HepG2 (cell line): ENCODE measurements around the gene RPL23. TPM values are rescaled to one million over a fixed set of nuclear protein-coding genes. Genes with fewer than 3 reads are reported as not detected.

Source experiments
- ATAC-seq: fragments of 200-7000 bp; cut with Tn5 transposase; 3 replicates; pipeline ENCODE4 v1.9.1; 2020; ENCODE audit warnings: mild to moderate bottlenecking, moderate library complexity
- BruUV-seq: library from RNA; stranded (reverse); fragments of 400-500 nt; replicated peaks from 2 replicates; lab custom pipeline; 2021; lab: Mats Ljungman, UMichigan
- CTCF ChIA-PET: fragments of 300-600 bp; formaldehyde crosslinking; extraction: SDS; loops from one replicate; lab custom pipeline; 2021; ENCODE audit warnings: low total read pairs, inconsistent platforms, low intra/inter-chr PET ratio; lab: Yijun Ruan, JAX
- POLR2A ChIA-PET: fragments of 350-600 bp; sonication (Branson Sonifier 250); formaldehyde crosslinking; loops from one replicate; lab custom pipeline; 2020; ENCODE audit warnings: antibody characterized with exemption, inconsistent platforms; lab: Yijun Ruan, JAX
- DNase-seq: peaks from one replicate; pipeline ENCODE4 v3.0.0-alpha.2; 2015; ENCODE audit warnings: low spot score
- FAIRE-seq: peaks from 3 replicates; lab custom pipeline; 2011; peaks lifted over from hg19 to GRCh38; lab: Jason Lieb, UNC
- H2AFZ ChIP-seq: one replicate; pipeline ENCODE4 v1.6.1; 2011; ENCODE audit warnings: low read length, inconsistent platforms
- H3K27ac ChIP-seq: fragments of 300-600 bp; 3 replicates; pipeline ENCODE4 v1.8.0; 2011; ENCODE audit warnings: mixed run types, mild to moderate bottlenecking, mixed read lengths, low read length, inconsistent platforms; ENCODE audit not compliant: insufficient read depth; ENCODE audit errors: extremely low read length
- H3K27me3 ChIP-seq, 2 experiments: fragments of 200-600 bp in 1 of 2; 2 replicates in 1 of 2; 3 replicates in 1 of 2; pipeline versions ENCODE4 v1.6.0 to v1.8.0; 2011; ENCODE audit warnings: low read length in 2 of 2, mild to moderate bottlenecking in 2 of 2, moderate library complexity in 2 of 2, inconsistent platforms in 1 of 2; ENCODE audit not compliant: insufficient read depth in 2 of 2, control insufficient read depth in 1 of 2
- H3K36me3 ChIP-seq, 2 experiments: fragments of 200-600 bp in 1 of 2; replicated peaks in 1 of 2; 2 replicates in 1 of 2; 3 replicates in 1 of 2; pipeline versions ENCODE4 v1.5.1 to v1.8.0; 2011; ENCODE audit warnings: low read length in 2 of 2, inconsistent platforms in 1 of 2; ENCODE audit not compliant: insufficient read depth in 2 of 2, control insufficient read depth in 1 of 2
- H3K4me1 ChIP-seq: 2 replicates; pipeline ENCODE4 v1.5.1; 2012; ENCODE audit warnings: low read length, inconsistent platforms; ENCODE audit not compliant: insufficient read depth
- H3K4me2 ChIP-seq: 2 replicates; pipeline ENCODE4 v1.6.0; 2011; ENCODE audit warnings: low read depth, low read length, inconsistent platforms
- H3K4me3 ChIP-seq, 3 experiments: fragments of 200-600 bp in 1 of 3; sonication (generic), shearing (Covaris generic) in 1 of 3; replicated peaks in 1 of 3; 2 replicates each; pipeline ENCODE4 v1.5.1; 2011 to 2016; ENCODE audit warnings: low read length in 3 of 3, inconsistent platforms in 2 of 3, low read depth in 2 of 3, mild to moderate bottlenecking in 2 of 3, control low read depth in 1 of 3, mixed read lengths in 1 of 3; ENCODE audit not compliant: insufficient read depth in 1 of 3
- H3K79me2 ChIP-seq: one replicate; pipeline ENCODE4 v1.6.1; 2011; ENCODE audit warnings: low read length, inconsistent platforms; ENCODE audit not compliant: insufficient read depth
- H3K9ac ChIP-seq: 2 replicates; pipeline ENCODE4 v1.6.0; 2011; ENCODE audit warnings: mild to moderate bottlenecking, low read depth, low read length, inconsistent platforms; ENCODE audit not compliant: insufficient read depth
- H3K9me3 ChIP-seq: 2 replicates; pipeline ENCODE4 v1.5.1; 2012; ENCODE audit warnings: mild to moderate bottlenecking, low read length
- H4K20me1 ChIP-seq: 2 replicates; pipeline ENCODE4 v1.6.0; 2011; ENCODE audit warnings: inconsistent platforms, mild to moderate bottlenecking, low read length, moderate library complexity; ENCODE audit not compliant: insufficient read depth
- ATAD3A ChIP-seq: sonication (generic); formaldehyde crosslinking; IDR thresholded peaks from 2 replicates; pipeline ENCODE4 v1.4.0; 2020; ENCODE audit warnings: missing genetic modification reagents
- ATF1 ChIP-seq: IDR thresholded peaks from 2 replicates; pipeline ENCODE4 v1.6.1; 2016; ENCODE audit warnings: mild to moderate bottlenecking, control low read depth
- CHCHD3 ChIP-seq: sonication (generic); formaldehyde crosslinking; IDR thresholded peaks from 2 replicates; pipeline ENCODE4 v1.8.0; 2022; ENCODE audit warnings: mild to moderate bottlenecking, missing genetic modification reagents, moderate library complexity
- GATAD2A ChIP-seq: IDR thresholded peaks from 2 replicates; pipeline ENCODE4 v1.6.1; 2016
- GMEB1 ChIP-seq: sonication (generic); formaldehyde crosslinking; IDR thresholded peaks from 2 replicates; pipeline ENCODE4 v1.5.1; 2020; ENCODE audit warnings: missing genetic modification reagents, mild to moderate bottlenecking, borderline replicate concordance
- PBX2 ChIP-seq: IDR thresholded peaks from 2 replicates; pipeline ENCODE4 v1.6.1; 2016; ENCODE audit warnings: control low read depth
- RXRB ChIP-seq: IDR thresholded peaks from 2 replicates; pipeline ENCODE4 v1.6.1; 2016; ENCODE audit warnings: borderline replicate concordance, missing genetic modification reagents, missing compliant biosample characterization
- USF2 ChIP-seq, 2 experiments: sonication (generic) in 1 of 2; formaldehyde crosslinking in 1 of 2; IDR thresholded peaks; 2 replicates each; pipeline versions ENCODE4 v1.5.1 to v1.6.1; 2011 to 2020; ENCODE audit warnings: borderline replicate concordance in 1 of 2, low read depth in 1 of 2, low read length in 1 of 2, mild to moderate bottlenecking in 1 of 2, missing genetic modification reagents in 1 of 2, moderate library complexity in 1 of 2
- ZNF354B ChIP-seq: sonication (generic); formaldehyde crosslinking; IDR thresholded peaks from 2 replicates; pipeline ENCODE4 v1.8.0; 2022; ENCODE audit warnings: mild to moderate bottlenecking, missing genetic modification reagents
- ZSCAN25 ChIP-seq: sonication (generic); formaldehyde crosslinking; IDR thresholded peaks from 2 replicates; pipeline ENCODE4 v1.8.0; 2022; ENCODE audit warnings: mild to moderate bottlenecking, missing genetic modification reagents
- ZSCAN29 ChIP-seq: sonication (generic); formaldehyde crosslinking; conservative IDR thresholded peaks from 2 replicates; pipeline ENCODE4 v1.4.0; 2020; ENCODE audit warnings: mild to moderate bottlenecking, missing genetic modification reagents
- ZUFSP ChIP-seq: sonication (generic); formaldehyde crosslinking; IDR thresholded peaks from 2 replicates; pipeline ENCODE4 v1.9.0; 2021; ENCODE audit warnings: missing genetic modification reagents, mild to moderate bottlenecking, borderline replicate concordance
- WGBS: methylation state at CpG from one replicate; pipeline ENCODE4 v1.1.6; 2017; ENCODE audit warnings: low lambda C conversion rate; 5-methylcytosine and 5-hydroxymethylcytosine counted together
- in situ Hi-C: cut with HindIII; loops from 2 replicates; pipeline ENCODE4 v1.10.0; 2017; ENCODE audit warnings: low pct_unique_long_range_greater_than_20kb; ENCODE audit not compliant: extremely low pct_ligation_motif_present
- intact Hi-C: fragments of 100-400 bp; cut with micrococcal nuclease; formaldehyde crosslinking; loops from one replicate; pipeline ENCODE4 v1.10.0; 2022; ENCODE audit not compliant: unreplicated experiment
- polyA plus RNA-seq, 8 experiments: library from polyadenylated mRNA; depleted of rRNA in 3 of 8; stranded (reverse) in 7 of 8; unstranded in 1 of 8; fragments of >200 nt; fragmentation: Illumina TruSeq in 4 of 8; extraction: Trizol in 4 of 8; gene quantifications; 2 replicates each; pipeline versions ENCODE4 v1.2.1 to v1.2.3, GENCODE V29; 2011 to 2016; ENCODE audit warnings: low read depth in 4 of 8, missing spikeins in 1 of 8, mixed read lengths in 1 of 8; ENCODE audit not compliant: insufficient read depth in 1 of 8
- total RNA-seq, 5 experiments: library from RNA; depleted of rRNA; stranded (reverse); fragments of >200 nt; fragmentation: Illumina TruSeq; extraction: Trizol; gene quantifications; 2 replicates each; pipeline ENCODE4 v1.2.3, GENCODE V29; 2016; ENCODE audit warnings: low read depth in 1 of 5

RPL23 gene
- total and polyA plus RNA-seq, 2 of the 13 experiments (the other 11 are each of a cell fraction or from before 2014, with no cell fraction given) = 2,790 to 4,860 TPM

- no peak for TF ChIP-seq USF2 (IDR thresholded peaks at IDR 0.05; ENCODE audit: low read depth, low read length)
- TF ChIP-seq USF2 (CRISPR knock-in tag; IDR thresholded peaks at IDR 0.05; ENCODE audit: borderline replicate concordance) = no peak
These were observed 17.9 kb upstream of the RPL23 start (continued) for GRCh38 chr17:38871247-38872015.

GRCh38 chr17:38870259-38871165, 17.0 kb upstream of the RPL23 start:
- under 1% methylated on average over 38 of the region's 56 CpGs for WGBS
- in situ Hi-C loops (no loop called here), intact Hi-C loops (loop anchor here (5.0 kb wide), 2 partner anchors 47 to 282 kb away; partner anchors contain the start of gene PLXDC1)
- peak; percentile 40 for DNase-seq
- Histone ChIP-seq H3K27me3 (peaks cover 0 to 2% of the 10 kb centered on the region in 2 experiments; a peak in 2 of 5 replicates), H3K9me3 (no peaks in the 10 kb centered on the region), H3K79me2 (peaks cover 55% of the 10 kb centered on the region), H3K27ac (peak overlapping the region; percentile 88), H4K20me1 (peaks cover 39% of the 10 kb centered on the region), H3K36me3 (peaks cover 5 to 17% of the 10 kb centered on the region in 2 experiments; a peak in 4 of 5 replicates), H2AFZ (no peak overlapping the region), H3K4me2 (peak overlapping the region; percentile 87), H3K4me1 (peaks cover 56% of the 10 kb centered on the region), H3K9ac (peak overlapping the region; percentile 87), H3K4me3 (peak overlapping the region; percentile 98 to 99 (median 99))
- ATAC-seq = peak; percentile 17
- ChIA-PET POLR2A (interaction anchor here (0.7 to 7.3 kb wide), 36 partner anchors 9 to 869 kb away, joined by 3 to 175 read pairs (median 6); partner anchors contain the start of genes CWC25, LASP1NB, MED1 and PIP4K2B), CTCF (no interaction called here)
- FAIRE-seq = no peak
- BruUV-seq = TSS peak; percentile 49
- TF ChIP-seq ATAD3A (CRISPR knock-in tag) (no peak), ATF1 (CRISPR knock-in tag) (no peak), ZNF354B (CRISPR knock-in tag) (peak; percentile 89; the same call in 1 of the 2 replicates), PBX2 (CRISPR knock-in tag) (no peak), RXRB (CRISPR knock-in tag) (no peak), CHCHD3 (no peak), ZSCAN29 (CRISPR knock-in tag) (peak; percentile 99), GATAD2A (no peak), ZSCAN25 (CRISPR knock-in tag) (no peak), GMEB1 (CRISPR knock-in tag) (no peak), ZUFSP (no peak)
